ENCODE data around the gene TSHZ2.

The TSHZ2 gene

DNA sequence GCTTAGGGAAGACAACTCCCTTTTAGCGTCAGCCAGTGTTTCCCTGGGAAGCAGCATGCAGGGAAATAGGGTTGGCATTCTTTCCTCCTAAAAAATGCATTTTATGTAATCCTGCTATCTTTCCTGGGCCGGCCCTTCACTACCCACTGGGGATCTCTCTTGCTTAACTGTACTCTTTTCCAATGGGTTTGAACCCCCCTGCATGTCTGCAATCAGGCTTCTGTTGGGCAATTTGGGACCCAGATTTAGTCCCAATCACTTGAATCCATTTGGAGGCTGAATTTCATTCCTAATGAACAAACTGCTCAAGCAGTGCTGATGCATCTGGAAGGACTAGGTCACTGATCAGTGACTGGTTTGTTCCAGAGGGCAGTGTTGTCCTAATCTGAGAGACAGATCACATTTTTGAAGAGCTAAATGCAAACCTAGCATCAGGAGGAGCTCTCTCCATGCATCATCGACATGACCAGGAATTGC is 152.0 kb downstream of the TSHZ2 start:
- no peak overlapping the region for H3K4me2 ChIP-seq (ENCODE audit: low read length)
- H3K9ac ChIP-seq (ENCODE audit: low read length), result no peak overlapping the region
- no peaks in the 10 kb centered on the region for H3K9me3 ChIP-seq (ENCODE audit: low read length)
- no peaks in the 10 kb centered on the region for H3K36me3 ChIP-seq (ENCODE audit: insufficient read depth, low read length)
- H2AFZ ChIP-seq (ENCODE audit: low read length), result no peak overlapping the region
- H3K4me1 ChIP-seq (ENCODE audit: insufficient read depth, low read length, severe bottlenecking), result peaks cover 30% of the 10 kb centered on the region
- no peaks in the 10 kb centered on the region for H4K20me1 ChIP-seq (ENCODE audit: insufficient read depth, low read length)
- no peaks in the 10 kb centered on the region for H3K27me3 ChIP-seq (ENCODE audit: insufficient read depth, low read length)
- H3K27ac ChIP-seq (ENCODE audit: low read depth, low read length, poor library complexity, severe bottlenecking), result no peak overlapping the region
- no peak for TF ChIP-seq EZH2 (IDR thresholded peaks at IDR 0.05; ENCODE audit: borderline replicate concordance, low read length)
- TF ChIP-seq, protein P1, sequence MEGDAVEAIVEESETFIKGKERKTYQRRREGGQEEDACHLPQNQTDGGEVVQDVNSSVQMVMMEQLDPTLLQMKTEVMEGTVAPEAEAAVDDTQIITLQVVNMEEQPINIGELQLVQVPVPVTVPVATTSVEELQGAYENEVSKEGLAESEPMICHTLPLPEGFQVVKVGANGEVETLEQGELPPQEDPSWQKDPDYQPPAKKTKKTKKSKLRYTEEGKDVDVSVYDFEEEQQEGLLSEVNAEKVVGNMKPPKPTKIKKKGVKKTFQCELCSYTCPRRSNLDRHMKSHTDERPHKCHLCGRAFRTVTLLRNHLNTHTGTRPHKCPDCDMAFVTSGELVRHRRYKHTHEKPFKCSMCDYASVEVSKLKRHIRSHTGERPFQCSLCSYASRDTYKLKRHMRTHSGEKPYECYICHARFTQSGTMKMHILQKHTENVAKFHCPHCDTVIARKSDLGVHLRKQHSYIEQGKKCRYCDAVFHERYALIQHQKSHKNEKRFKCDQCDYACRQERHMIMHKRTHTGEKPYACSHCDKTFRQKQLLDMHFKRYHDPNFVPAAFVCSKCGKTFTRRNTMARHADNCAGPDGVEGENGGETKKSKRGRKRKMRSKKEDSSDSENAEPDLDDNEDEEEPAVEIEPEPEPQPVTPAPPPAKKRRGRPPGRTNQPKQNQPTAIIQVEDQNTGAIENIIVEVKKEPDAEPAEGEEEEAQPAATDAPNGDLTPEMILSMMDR (IDR thresholded peaks at IDR 0.05; ENCODE audit: low read length), result no peak
- no peaks in the 10 kb centered on the region for H3K79me2 ChIP-seq (ENCODE audit: insufficient read depth, low read length)
- no peaks in the 10 kb centered on the region for H3K9me2 ChIP-seq (ENCODE audit: low read depth, low read length)
- no peak overlapping the region for H3K4me3 ChIP-seq (ENCODE audit: low read depth, low read length, poor library complexity, severe bottlenecking)
- H3F3A ChIP-seq (ENCODE audit: insufficient read depth, low read length), result no peaks in the 10 kb centered on the region

DNA sequence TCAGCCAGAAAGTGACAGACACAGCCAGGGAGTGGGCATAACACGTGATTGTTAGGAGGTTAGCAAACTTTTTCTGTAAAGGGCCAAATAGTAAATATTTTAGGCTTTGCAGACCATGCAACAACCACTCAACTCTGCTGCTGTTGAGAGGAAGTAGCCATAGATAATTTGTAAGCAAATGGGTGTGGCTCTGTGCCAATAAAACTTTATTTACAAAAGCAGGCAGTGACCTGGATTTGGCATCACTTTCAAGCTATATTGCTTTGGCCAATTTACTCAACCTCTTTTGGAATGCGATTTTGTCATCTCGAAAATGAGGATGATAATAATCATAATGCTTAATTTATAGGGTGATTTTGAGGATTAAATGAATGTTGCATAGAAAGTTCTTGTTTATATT is 152.6 kb downstream of the TSHZ2 start:
- Histone ChIP-seq H3K4me2 (ENCODE audit: low read length) (no peak overlapping the region), H3K9me2 (ENCODE audit: low read depth, low read length) (no peaks in the 10 kb centered on the region), H3K79me2 (ENCODE audit: insufficient read depth, low read length) (no peaks in the 10 kb centered on the region), H3K27me3 (ENCODE audit: insufficient read depth, low read length) (no peaks in the 10 kb centered on the region), H3K9me3 (ENCODE audit: low read length) (no peaks in the 10 kb centered on the region), H3K9ac (ENCODE audit: low read length) (no peak overlapping the region), H3F3A (ENCODE audit: insufficient read depth, low read length) (no peaks in the 10 kb centered on the region), H4K20me1 (ENCODE audit: insufficient read depth, low read length) (no peaks in the 10 kb centered on the region), H3K4me3 (ENCODE audit: low read depth, low read length, poor library complexity, severe bottlenecking) (no peak overlapping the region), H3K36me3 (ENCODE audit: insufficient read depth, low read length) (no peaks in the 10 kb centered on the region), H2AFZ (ENCODE audit: low read length) (no peak overlapping the region), H3K27ac (ENCODE audit: low read depth, low read length, poor library complexity, severe bottlenecking) (no peak overlapping the region), H3K4me1 (ENCODE audit: insufficient read depth, low read length, severe bottlenecking) (peaks cover 29% of the 10 kb centered on the region)
- TF ChIP-seq, protein P1 (IDR thresholded peaks at IDR 0.05; ENCODE audit: low read length), result no peak
- no peak for TF ChIP-seq EZH2 (IDR thresholded peaks at IDR 0.05; ENCODE audit: borderline replicate concordance, low read length)

DNA sequence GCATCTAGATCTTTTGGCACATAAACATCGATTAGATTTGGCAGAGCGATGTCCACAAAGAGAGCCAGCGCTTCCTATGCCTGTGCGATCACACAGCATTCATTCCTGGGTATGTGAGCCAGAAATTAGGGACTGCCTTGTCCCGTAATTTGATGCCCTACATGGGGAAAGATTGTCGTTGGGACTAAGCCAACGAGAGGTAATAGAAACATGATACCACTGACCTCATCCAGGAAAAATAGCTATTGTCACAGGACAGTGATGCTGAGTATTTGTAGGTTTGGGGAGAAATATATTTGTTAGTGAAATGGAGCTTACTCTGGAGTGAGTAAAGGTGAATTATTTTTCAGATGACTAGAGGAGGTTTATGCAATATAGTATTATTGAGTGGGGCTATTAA is 154.0 kb downstream of the TSHZ2 start:
- no peak overlapping the region for H3K27ac ChIP-seq (ENCODE audit: low read depth, low read length, poor library complexity, severe bottlenecking)
- no peaks in the 10 kb centered on the region for H3K9me3 ChIP-seq (ENCODE audit: low read length)
- no peaks in the 10 kb centered on the region for H3K79me2 ChIP-seq (ENCODE audit: insufficient read depth, low read length)
- no peak overlapping the region for H3K9ac ChIP-seq (ENCODE audit: low read length)
- H3K27me3 ChIP-seq (ENCODE audit: insufficient read depth, low read length), result no peaks in the 10 kb centered on the region
- no peak overlapping the region for H2AFZ ChIP-seq (ENCODE audit: low read length)
- H3K9me2 ChIP-seq (ENCODE audit: low read depth, low read length), result no peaks in the 10 kb centered on the region
- H3K4me2 ChIP-seq (ENCODE audit: low read length), result no peak overlapping the region
- no peaks in the 10 kb centered on the region for H4K20me1 ChIP-seq (ENCODE audit: insufficient read depth, low read length)
- H3K4me3 ChIP-seq (ENCODE audit: low read depth, low read length, poor library complexity, severe bottlenecking), result no peak overlapping the region
- peaks cover 20% of the 10 kb centered on the region for H3K4me1 ChIP-seq (ENCODE audit: insufficient read depth, low read length, severe bottlenecking)
- no peaks in the 10 kb centered on the region for H3F3A ChIP-seq (ENCODE audit: insufficient read depth, low read length)
- no peak for TF ChIP-seq EZH2 (IDR thresholded peaks at IDR 0.05; ENCODE audit: borderline replicate concordance, low read length)
- TF ChIP-seq, protein P1 (IDR thresholded peaks at IDR 0.05; ENCODE audit: low read length), result no peak
- no peaks in the 10 kb centered on the region for H3K36me3 ChIP-seq (ENCODE audit: insufficient read depth, low read length)

Data from OCI-LY1 (cell line).